ENCODE measurements around the gene ZBTB46. TPM values are rescaled to one million over a fixed set of nuclear protein-coding genes. Genes with fewer than 3 reads are reported as not detected.

ZBTB46 gene
- total RNA-seq, 2 donors from 2014 or later = 2.1 to 3.2 TPM

DNA sequence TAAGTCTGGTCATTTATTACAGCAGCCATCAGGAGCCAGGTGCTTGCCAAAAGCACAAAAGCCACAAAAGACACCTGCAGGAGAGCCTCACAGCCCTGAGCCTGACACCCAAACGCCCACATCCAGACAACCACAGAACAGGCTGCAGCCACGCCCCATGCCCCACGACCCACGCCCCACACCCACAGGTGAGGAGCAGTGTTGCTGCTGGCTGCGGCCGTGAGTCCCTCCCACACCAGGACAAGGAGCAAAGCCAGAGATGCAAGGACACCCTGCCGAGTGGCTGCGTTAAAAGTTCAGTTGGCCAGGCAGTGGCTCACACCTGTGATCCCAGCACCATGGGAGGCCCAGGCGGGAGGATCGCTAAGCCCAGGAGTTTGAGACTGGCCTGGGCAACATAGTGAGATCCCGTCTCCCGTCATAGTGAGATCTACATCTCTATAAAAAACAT lies 48.5 kb downstream of the ZBTB46 start:
- DNase-seq = no peak
- no peak overlapping the region for H3K4me3 ChIP-seq
- H3K27me3 ChIP-seq = no peaks in the 10 kb centered on the region
- intact Hi-C loops (cut with DNase I) = loop anchor here (10.0 kb wide), 1 partner anchor 192 kb away; the partner anchor contains the start of gene SAMD10
- H3K36me3 ChIP-seq = no peaks in the 10 kb centered on the region
- no peaks in the 10 kb centered on the region for H3K4me1 ChIP-seq
- no peak overlapping the region for H3K9ac ChIP-seq (ENCODE audit: low read depth in 2 of 2, low read length in 2 of 2)
- no peak overlapping the region for H3K27ac ChIP-seq
- H3K9me3 ChIP-seq = no peaks in the 10 kb centered on the region
- TF ChIP-seq, protein P1, sequence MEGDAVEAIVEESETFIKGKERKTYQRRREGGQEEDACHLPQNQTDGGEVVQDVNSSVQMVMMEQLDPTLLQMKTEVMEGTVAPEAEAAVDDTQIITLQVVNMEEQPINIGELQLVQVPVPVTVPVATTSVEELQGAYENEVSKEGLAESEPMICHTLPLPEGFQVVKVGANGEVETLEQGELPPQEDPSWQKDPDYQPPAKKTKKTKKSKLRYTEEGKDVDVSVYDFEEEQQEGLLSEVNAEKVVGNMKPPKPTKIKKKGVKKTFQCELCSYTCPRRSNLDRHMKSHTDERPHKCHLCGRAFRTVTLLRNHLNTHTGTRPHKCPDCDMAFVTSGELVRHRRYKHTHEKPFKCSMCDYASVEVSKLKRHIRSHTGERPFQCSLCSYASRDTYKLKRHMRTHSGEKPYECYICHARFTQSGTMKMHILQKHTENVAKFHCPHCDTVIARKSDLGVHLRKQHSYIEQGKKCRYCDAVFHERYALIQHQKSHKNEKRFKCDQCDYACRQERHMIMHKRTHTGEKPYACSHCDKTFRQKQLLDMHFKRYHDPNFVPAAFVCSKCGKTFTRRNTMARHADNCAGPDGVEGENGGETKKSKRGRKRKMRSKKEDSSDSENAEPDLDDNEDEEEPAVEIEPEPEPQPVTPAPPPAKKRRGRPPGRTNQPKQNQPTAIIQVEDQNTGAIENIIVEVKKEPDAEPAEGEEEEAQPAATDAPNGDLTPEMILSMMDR (IDR thresholded peaks at IDR 0.05) = no peak

DNA sequence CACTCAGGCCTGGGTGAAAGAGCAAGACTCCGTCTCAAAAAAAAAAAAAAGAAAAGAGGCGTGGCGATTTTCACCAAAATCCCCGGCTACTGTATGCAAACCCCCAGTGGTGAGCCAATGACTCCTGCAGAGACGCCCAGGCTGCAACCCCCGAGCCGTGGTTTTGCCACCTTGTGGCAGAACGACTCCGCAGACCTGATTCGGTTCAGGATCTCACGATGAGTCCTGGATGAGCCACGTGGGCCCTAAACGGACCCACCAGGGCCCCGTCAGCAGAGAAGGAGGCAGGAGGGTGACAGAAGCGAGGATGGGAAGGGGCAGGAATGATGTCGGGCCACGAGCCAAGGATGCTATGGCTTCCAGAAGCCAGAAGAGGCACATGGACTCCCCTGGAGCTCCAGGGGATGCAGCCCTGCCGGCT lies 49.0 kb downstream of the ZBTB46 start:
- H3K9ac ChIP-seq (ENCODE audit: low read depth in 2 of 2, low read length in 2 of 2) = no peak overlapping the region

DNA sequence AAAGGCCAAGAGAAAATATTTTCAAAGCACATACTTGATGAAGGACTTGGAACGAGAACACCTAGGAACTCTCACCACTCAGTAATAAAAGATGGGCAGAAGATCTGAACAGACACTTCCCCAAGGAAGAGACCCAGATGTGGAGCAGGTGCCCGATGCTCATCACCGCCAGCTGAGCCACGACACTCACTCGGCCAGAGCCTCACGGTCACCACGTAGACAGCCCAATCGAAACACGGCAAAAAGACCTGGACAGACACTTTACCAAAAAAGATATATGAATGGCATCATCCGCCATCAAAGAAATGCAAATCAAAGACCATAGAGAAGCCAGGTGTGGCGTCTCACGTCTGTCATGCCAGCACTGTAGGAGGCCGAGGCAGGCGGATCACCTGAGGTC lies 49.9 kb downstream of the ZBTB46 start:
- Histone ChIP-seq H3K36me3 (no peaks in the 10 kb centered on the region), H3K27me3 (no peaks in the 10 kb centered on the region), H3K4me3 (no peak overlapping the region), H3K4me1 (no peaks in the 10 kb centered on the region), H3K9me3 (no peaks in the 10 kb centered on the region), H3K27ac (no peak overlapping the region), H3K9ac (ENCODE audit: low read depth in 2 of 2, low read length in 2 of 2) (no peak overlapping the region)
- no peak for DNase-seq
- TF ChIP-seq, protein P1 (IDR thresholded peaks at IDR 0.05) = no peak
- intact Hi-C loops (cut with DNase I) = loop anchor here (10.0 kb wide), 1 partner anchor 194 kb away; the partner anchor contains the start of gene SAMD10

More for the DNA sequence above, 49.0 kb downstream of the ZBTB46 start:
- H3K36me3 ChIP-seq = no peaks in the 10 kb centered on the region
- no peaks in the 10 kb centered on the region for H3K4me1 ChIP-seq
- intact Hi-C loops (cut with DNase I) = loop anchor here (10.0 kb wide), 1 partner anchor 193 kb away; the partner anchor contains the start of gene SAMD10
- H3K27me3 ChIP-seq = no peaks in the 10 kb centered on the region
- H3K9me3 ChIP-seq = no peaks in the 10 kb centered on the region
- no peak overlapping the region for H3K4me3 ChIP-seq
- no peak overlapping the region for H3K27ac ChIP-seq
- TF ChIP-seq, protein P1 (IDR thresholded peaks at IDR 0.05) = no peak
- no peak for DNase-seq

DNA sequence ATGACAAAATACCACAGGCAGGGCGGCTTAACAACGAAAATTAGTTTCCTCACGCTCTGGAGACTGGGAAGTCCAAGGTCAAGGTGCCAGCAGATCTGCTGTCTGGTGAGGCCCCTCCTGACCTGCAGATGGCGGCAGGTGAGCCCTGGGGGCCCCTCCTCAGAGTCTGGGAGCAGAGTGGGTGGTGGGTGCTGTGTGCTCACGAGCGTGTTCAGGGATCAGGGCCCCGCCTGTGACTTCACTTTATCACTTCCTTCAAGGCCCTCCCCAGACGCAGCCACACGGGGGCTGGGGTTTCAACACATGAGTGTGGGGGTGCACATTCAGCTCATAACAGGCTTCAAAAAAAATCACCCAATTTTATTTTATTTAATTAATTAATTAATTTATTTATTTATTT lies 52.2 kb downstream of the ZBTB46 start:
- Histone ChIP-seq H3K4me3 (no peak overlapping the region), H3K27ac (no peak overlapping the region), H3K27me3 (no peaks in the 10 kb centered on the region), H3K36me3 (no peaks in the 10 kb centered on the region), H3K9ac (ENCODE audit: low read depth in 2 of 2, low read length in 2 of 2) (no peak overlapping the region), H3K4me1 (no peaks in the 10 kb centered on the region), H3K9me3 (no peaks in the 10 kb centered on the region)
- intact Hi-C loops (cut with DNase I) = no loop called here
- TF ChIP-seq, protein P1 (IDR thresholded peaks at IDR 0.05) = no peak
- no peak for DNase-seq

DNA sequence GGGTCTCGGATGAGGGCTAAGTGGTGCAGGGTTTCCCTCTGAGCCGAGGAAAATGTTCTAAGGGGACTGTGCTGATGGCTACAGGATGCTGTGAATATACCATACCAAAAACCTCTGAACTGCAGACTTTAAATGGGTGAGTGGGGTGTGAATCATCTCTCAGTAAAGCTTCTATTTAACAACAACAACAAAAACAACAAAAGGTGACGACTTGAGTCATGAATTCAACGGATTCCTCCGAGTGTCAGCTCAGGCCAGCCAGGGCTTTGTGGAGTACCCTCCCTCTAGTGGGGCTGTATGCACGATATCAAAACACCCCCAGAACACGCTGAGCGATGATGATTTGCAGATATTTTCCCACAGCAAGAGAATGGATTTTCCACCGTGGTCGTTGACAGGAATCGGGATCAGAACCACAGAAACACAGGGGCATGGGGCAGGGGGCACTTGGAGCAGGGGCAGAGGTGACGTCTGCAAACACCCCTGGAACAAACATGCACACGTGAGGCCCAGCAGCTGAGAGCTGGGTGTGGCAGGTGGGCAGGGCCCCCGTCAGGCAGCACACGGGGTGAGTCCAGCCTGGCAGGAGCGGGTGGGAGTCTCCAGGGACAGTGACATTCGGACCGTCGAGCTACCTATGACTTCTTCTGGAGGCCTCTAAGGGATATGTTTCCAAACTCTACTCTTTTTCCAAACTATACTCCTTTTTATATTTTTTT lies 52.9 kb downstream of the ZBTB46 start:
- no peak for DNase-seq
- Histone ChIP-seq H3K27ac (no peak overlapping the region), H3K4me3 (no peak overlapping the region), H3K9ac (ENCODE audit: low read depth in 2 of 2, low read length in 2 of 2) (no peak overlapping the region), H3K4me1 (no peaks in the 10 kb centered on the region), H3K27me3 (no peaks in the 10 kb centered on the region), H3K36me3 (no peaks in the 10 kb centered on the region), H3K9me3 (no peaks in the 10 kb centered on the region)
- intact Hi-C loops (cut with DNase I) = no loop called here
- TF ChIP-seq, protein P1 (IDR thresholded peaks at IDR 0.05) = no peak

All from colonic mucosa (tissue), 4 donors.